ENCODE data around the gene MAP6. TPM values are rescaled to one million over a fixed set of nuclear protein-coding genes. Genes with fewer than 3 reads are reported as not detected.
A peak's percentile ranks its signal among the peaks of the same experiment; 100 is the strongest.

The MAP6 gene
- total and polyA plus RNA-seq, 9 of the 15 experiments (the other 6 are each of a cell fraction or from before 2014, with no cell fraction given): not detected

- TF ChIP-seq GTF2B (IDR thresholded peaks at IDR 0.05; ENCODE audit: extremely low read depth, insufficient read length): no peak
- TF ChIP-seq ESRRA (IDR thresholded peaks at IDR 0.05; ENCODE audit: borderline replicate concordance, low read depth): peak; percentile 23; the same call in 1 of the 2 replicates
- TF ChIP-seq SMC3 (conservative IDR thresholded peaks at IDR 0.05; ENCODE audit: insufficient read depth, low read depth, low read length): no peak
- no peak for TF ChIP-seq WHSC1 (IDR thresholded peaks at IDR 0.05; ENCODE audit: low read length)
- no peak for TF ChIP-seq POLR2B (IDR thresholded peaks at IDR 0.05; ENCODE audit: low read depth, partially characterized antibody)
- TF ChIP-seq SNIP1 (IDR thresholded peaks at IDR 0.05; ENCODE audit: low read depth): no peak
- TF ChIP-seq GABPB2 (CRISPR knock-in tag; conservative IDR thresholded peaks at IDR 0.05): no peak
- no peak for TF ChIP-seq NEUROD1 (IDR thresholded peaks at IDR 0.05; ENCODE audit: borderline replicate concordance, low read depth, low read length, partially characterized antibody)
- no peak for TF ChIP-seq TCF7L2 (IDR thresholded peaks at IDR 0.05; ENCODE audit: low read depth, low read length)
- no peak for TF ChIP-seq PREB (CRISPR knock-in tag; IDR thresholded peaks at IDR 0.05)
- TF ChIP-seq ZNF79 (CRISPR knock-in tag; IDR thresholded peaks at IDR 0.05; ENCODE audit: low read depth): no peak
- no peak for TF ChIP-seq FOXM1 (IDR thresholded peaks at IDR 0.05; ENCODE audit: low read depth)
- TF ChIP-seq FOXM1 (CRISPR knock-in tag; IDR thresholded peaks at IDR 0.05; ENCODE audit: low read depth): no peak
- no peak for TF ChIP-seq ZNF644 (tag; IDR thresholded peaks at IDR 0.05; ENCODE audit: low read depth)
- TF ChIP-seq NONO (IDR thresholded peaks at IDR 0.05; ENCODE audit: low read depth in 2 of 2, low read length in 1 of 2): no peak
- peak; percentile 46; the same call in 1 of the 2 replicates for TF ChIP-seq ZNF224 (CRISPR knock-in tag; IDR thresholded peaks at IDR 0.05)
- no peak for TF ChIP-seq REST (IDR thresholded peaks at IDR 0.05; ENCODE audit: borderline replicate concordance)
- no peak for TF ChIP-seq REST (CRISPR knock-in tag; IDR thresholded peaks at IDR 0.05; ENCODE audit: low read depth)
- TF ChIP-seq SMARCA5 (IDR thresholded peaks at IDR 0.05): peak; percentile 98
Observed at GRCh38 chr11:75558939-75559843, 109.6 kb downstream of the MAP6 start (continued).

Data from K562 (cell line).